ENCODE results near the gene ASAH2.

ASAH2 gene

DNA sequence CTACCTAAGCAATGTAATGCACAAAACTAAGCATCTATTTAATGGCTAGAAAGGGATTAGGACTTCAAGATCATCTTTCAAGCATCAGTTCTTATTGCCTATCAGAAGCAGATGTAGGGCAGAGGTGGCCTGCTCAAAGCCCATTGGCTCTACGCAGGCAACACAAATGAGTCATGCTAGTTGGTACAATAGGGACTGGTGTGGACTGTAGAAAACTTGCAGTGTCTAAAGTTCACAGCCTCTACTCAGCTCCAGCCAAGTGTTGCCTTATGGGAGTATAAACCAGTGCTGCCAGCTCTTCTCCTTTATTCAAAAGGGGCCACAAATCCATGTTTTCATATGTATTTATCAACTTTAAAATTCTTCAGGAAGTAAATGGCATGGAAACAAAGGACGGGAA, 31.7 kb downstream of the ASAH2 start:
- TF ChIP-seq POLR2AphosphoS5 (IDR thresholded peaks at IDR 0.05; ENCODE audit: low read depth) (no peak), GABPA (IDR thresholded peaks at IDR 0.05; ENCODE audit: low read depth) (no peak), SPI1 (IDR thresholded peaks at IDR 0.05; ENCODE audit: borderline replicate concordance, low read depth) (no peak)
- TF ChIP-seq, protein P1, sequence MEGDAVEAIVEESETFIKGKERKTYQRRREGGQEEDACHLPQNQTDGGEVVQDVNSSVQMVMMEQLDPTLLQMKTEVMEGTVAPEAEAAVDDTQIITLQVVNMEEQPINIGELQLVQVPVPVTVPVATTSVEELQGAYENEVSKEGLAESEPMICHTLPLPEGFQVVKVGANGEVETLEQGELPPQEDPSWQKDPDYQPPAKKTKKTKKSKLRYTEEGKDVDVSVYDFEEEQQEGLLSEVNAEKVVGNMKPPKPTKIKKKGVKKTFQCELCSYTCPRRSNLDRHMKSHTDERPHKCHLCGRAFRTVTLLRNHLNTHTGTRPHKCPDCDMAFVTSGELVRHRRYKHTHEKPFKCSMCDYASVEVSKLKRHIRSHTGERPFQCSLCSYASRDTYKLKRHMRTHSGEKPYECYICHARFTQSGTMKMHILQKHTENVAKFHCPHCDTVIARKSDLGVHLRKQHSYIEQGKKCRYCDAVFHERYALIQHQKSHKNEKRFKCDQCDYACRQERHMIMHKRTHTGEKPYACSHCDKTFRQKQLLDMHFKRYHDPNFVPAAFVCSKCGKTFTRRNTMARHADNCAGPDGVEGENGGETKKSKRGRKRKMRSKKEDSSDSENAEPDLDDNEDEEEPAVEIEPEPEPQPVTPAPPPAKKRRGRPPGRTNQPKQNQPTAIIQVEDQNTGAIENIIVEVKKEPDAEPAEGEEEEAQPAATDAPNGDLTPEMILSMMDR (IDR thresholded peaks at IDR 0.05; ENCODE audit: insufficient read depth, low read length): no peak
- TF ChIP-seq, protein P2, sequence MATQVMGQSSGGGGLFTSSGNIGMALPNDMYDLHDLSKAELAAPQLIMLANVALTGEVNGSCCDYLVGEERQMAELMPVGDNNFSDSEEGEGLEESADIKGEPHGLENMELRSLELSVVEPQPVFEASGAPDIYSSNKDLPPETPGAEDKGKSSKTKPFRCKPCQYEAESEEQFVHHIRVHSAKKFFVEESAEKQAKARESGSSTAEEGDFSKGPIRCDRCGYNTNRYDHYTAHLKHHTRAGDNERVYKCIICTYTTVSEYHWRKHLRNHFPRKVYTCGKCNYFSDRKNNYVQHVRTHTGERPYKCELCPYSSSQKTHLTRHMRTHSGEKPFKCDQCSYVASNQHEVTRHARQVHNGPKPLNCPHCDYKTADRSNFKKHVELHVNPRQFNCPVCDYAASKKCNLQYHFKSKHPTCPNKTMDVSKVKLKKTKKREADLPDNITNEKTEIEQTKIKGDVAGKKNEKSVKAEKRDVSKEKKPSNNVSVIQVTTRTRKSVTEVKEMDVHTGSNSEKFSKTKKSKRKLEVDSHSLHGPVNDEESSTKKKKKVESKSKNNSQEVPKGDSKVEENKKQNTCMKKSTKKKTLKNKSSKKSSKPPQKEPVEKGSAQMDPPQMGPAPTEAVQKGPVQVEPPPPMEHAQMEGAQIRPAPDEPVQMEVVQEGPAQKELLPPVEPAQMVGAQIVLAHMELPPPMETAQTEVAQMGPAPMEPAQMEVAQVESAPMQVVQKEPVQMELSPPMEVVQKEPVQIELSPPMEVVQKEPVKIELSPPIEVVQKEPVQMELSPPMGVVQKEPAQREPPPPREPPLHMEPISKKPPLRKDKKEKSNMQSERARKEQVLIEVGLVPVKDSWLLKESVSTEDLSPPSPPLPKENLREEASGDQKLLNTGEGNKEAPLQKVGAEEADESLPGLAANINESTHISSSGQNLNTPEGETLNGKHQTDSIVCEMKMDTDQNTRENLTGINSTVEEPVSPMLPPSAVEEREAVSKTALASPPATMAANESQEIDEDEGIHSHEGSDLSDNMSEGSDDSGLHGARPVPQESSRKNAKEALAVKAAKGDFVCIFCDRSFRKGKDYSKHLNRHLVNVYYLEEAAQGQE (IDR thresholded peaks at IDR 0.05; ENCODE audit: insufficient replicate concordance, low read depth): no peak
- peaks cover 3% of the 10 kb centered on the region for H3K27me3 ChIP-seq (ENCODE audit: insufficient read depth, poor library complexity, severe bottlenecking)
- no peak for DNase-seq (ENCODE audit: low read depth in 1 of 2, low spot score in 1 of 2)
- no peak overlapping the region for H3K27ac ChIP-seq (replicated peaks)
- H3K4me3 ChIP-seq (replicated peaks; ENCODE audit: insufficient read depth, low read length): no peak overlapping the region

DNA sequence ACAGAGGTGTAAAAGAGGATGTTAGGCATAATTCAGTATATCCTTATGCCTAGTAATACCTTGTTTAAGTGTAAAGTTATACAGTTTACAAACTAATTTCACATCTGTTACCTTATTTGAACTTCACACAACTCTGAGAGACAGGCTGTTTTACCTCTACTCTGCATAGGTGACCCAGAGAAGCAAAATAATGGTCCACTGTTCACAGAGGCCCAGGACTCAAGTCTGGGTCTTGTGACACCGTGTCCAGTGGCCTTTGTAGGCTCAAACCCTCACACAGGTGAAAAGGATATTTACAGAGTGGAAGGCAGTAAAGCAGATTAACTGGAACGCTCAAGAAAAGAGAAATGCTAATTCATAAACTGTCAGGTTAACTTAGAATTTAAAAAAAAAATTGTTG, 32.1 kb downstream of the ASAH2 start:
- DNase-seq (ENCODE audit: low read depth in 1 of 2, low spot score in 1 of 2): no peak
- no peak for TF ChIP-seq SPI1 (IDR thresholded peaks at IDR 0.05; ENCODE audit: borderline replicate concordance, low read depth)
- TF ChIP-seq, protein P1 (IDR thresholded peaks at IDR 0.05; ENCODE audit: insufficient read depth, low read length): no peak
- TF ChIP-seq GABPA (IDR thresholded peaks at IDR 0.05; ENCODE audit: low read depth): no peak
- TF ChIP-seq, protein P2 (IDR thresholded peaks at IDR 0.05; ENCODE audit: insufficient replicate concordance, low read depth): no peak
- no peak for TF ChIP-seq POLR2AphosphoS5 (IDR thresholded peaks at IDR 0.05; ENCODE audit: low read depth)
- H3K27ac ChIP-seq (replicated peaks): no peak overlapping the region

DNA sequence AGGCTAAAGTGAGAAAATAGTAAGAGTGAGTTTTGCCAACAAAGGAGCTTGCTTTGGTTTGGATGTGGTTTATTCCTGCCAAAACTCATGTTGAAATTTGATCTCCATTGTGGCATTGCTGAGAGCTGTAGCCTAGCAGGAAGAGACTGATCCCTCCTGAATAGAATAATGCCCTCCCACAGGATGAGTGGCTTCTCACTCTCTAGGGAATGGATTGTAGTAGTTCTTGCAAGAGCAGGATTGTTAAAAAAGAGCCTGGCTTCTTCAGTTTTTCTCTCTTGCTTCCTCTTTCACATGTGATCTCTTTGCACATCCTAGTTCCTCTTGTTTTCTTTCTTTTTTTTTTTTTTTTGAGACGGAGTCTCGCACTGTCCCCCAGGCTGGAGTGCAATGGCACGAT, 34.4 kb downstream of the ASAH2 start:
- TF ChIP-seq, protein P2 (IDR thresholded peaks at IDR 0.05; ENCODE audit: insufficient replicate concordance, low read depth): no peak
- peak; percentile 29; the same call in 1 of the 2 replicates for TF ChIP-seq SPI1 (IDR thresholded peaks at IDR 0.05; ENCODE audit: borderline replicate concordance, low read depth)
- no peak for TF ChIP-seq GABPA (IDR thresholded peaks at IDR 0.05; ENCODE audit: low read depth)
- no peak for TF ChIP-seq POLR2AphosphoS5 (IDR thresholded peaks at IDR 0.05; ENCODE audit: low read depth)
- TF ChIP-seq, protein P1 (IDR thresholded peaks at IDR 0.05; ENCODE audit: insufficient read depth, low read length): no peak
- Histone ChIP-seq H3K27ac (replicated peaks) (no peak overlapping the region), H3K4me3 (replicated peaks; ENCODE audit: insufficient read depth, low read length) (no peak overlapping the region), H3K27me3 (ENCODE audit: insufficient read depth, poor library complexity, severe bottlenecking) (no peaks in the 10 kb centered on the region)
- DNase-seq (ENCODE audit: low read depth in 1 of 2, low spot score in 1 of 2): peak; percentile 22 to 32

More for the DNA sequence above, 32.1 kb downstream of the ASAH2 start:
- Histone ChIP-seq H3K4me3 (replicated peaks; ENCODE audit: insufficient read depth, low read length) (no peak overlapping the region), H3K27me3 (ENCODE audit: insufficient read depth, poor library complexity, severe bottlenecking) (peaks cover 3% of the 10 kb centered on the region)

Data from HL-60 (cell line).